ENCODE results near the gene GPR22. TPM values are rescaled to one million over a fixed set of nuclear protein-coding genes. Genes with fewer than 3 reads are reported as not detected.

GPR22 gene
- total RNA-seq, 1 donor from 2014 or later = not detected

DNA sequence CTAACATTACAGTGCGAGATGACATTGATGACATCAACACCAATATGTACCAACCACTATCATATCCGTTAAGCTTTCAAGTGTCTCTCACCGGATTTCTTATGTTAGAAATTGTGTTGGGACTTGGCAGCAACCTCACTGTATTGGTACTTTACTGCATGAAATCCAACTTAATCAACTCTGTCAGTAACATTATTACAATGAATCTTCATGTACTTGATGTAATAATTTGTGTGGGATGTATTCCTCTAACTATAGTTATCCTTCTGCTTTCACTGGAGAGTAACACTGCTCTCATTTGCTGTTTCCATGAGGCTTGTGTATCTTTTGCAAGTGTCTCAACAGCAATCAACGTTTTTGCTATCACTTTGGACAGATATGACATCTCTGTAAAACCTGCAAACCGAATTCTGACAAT is 4.3 kb downstream of the GPR22 start:
- DNase-seq (ENCODE audit: low read depth) = no peak

DNA sequence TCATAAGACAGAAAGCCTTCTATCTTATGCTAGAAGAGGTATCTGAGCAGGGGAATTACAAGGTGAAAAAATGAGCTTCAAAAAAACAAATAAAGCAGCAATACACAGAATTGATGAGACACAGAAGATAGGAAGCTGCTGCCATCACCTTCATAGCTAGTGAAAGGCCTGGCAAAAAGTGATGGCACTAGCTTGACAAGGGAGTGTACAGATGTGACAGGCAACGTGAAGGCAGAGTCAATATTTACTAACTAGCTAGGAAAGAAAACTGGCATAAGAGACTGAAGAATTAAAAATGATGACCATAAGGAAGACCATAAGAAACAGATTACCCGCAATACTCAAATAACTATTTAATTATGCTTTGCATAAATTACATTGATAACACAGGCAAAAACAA is 9.4 kb downstream of the GPR22 start:
- DNase-seq (ENCODE audit: low read depth) = no peak

DNA sequence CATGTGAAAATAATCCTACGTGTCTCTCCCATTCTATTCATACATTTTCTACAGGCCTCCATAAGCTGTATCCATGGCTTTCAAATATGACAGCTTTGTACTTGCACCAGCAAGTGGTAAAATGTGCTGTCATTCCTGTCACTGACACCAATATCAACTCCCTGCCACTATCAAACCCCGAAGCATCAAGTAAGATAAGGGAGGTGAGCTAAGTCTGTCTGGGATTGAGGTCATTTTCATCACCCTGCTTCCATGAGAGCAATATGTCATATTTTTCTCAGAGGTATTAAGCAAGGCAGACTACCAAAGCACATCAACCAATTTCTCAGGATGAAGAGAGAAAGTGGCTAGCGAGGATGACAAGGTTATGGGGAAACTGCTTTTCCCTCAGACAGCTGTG is 11.1 kb downstream of the GPR22 start:
- DNase-seq (ENCODE audit: low read depth) = no peak

DNA sequence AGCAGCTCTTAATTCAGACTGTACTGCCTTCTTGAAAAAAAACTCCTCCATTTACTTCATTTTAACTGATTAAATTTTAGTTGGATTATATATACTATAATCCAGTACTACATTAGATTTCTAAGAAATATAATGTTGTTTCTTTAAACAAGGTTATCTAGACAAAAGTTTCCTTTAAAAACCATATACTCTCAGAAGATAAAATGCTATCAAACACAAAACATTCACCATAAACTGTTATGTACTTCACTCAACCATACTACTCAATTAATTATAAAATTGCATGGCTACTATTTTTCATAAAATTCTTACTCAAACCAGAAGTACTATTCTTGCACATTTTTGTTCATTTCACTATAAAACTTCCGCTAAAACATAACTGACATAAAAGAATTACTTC is 12.7 kb downstream of the GPR22 start:
- DNase-seq (ENCODE audit: low read depth) = no peak

DNA sequence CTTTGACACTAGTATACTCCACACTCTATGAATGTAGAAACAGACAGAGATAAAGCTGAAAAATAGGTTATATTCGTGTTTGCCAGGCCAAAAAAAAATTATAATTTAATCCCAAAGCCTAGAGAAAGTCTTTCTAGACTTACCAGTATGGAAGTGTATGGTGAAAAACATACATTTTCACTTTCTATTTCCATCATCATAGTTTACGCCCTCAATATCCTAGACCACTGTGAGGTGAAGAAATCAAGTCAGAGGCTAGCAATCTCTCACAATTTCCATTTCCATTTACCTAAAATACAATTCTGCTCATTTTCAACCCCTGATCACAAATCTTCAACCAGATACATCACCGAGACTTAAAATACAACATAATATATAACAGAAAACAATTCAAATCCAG is 16.2 kb downstream of the GPR22 start:
- DNase-seq (ENCODE audit: low read depth) = no peak

DNA sequence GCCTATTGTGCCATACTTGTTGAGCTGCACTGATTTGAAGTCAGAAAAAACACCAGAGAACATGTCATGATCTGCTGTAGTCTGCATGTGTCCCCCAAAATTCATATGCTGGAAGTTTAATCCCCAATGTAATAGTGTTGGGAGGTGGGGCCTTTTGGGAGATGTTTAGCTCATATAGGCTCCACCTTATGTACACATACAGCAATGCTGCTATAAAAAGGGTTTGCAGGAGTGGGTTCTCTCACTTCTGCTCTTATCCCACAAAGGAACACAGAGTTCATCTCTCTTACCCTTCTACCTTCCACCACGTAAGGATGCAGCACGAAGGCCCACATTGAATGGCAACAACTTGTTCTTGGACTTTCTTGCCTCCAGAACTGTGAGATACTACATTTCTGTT is 23.0 kb downstream of the GPR22 start:
- no peak for DNase-seq (ENCODE audit: low read depth)

DNA sequence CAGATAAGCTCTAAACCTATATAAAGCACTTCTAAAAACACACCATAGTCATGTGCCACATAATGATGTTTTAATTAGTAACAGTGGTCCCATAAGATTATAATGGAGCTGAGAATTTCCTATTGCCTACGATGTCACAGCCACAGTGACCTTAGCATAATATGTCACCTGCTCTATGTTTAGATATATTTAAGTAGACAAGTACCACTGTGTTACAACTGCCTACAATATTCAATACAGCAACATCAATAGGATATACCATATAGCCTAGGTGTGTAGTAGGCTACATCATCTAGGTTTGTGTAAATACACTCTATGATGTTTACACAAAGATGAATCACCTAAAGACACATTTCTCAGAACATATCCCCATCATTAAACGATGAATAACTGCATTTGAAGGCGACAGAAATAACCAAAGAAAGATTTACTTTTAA is 24.5 kb downstream of the GPR22 start:
- no peak for DNase-seq (ENCODE audit: low read depth)

DNA sequence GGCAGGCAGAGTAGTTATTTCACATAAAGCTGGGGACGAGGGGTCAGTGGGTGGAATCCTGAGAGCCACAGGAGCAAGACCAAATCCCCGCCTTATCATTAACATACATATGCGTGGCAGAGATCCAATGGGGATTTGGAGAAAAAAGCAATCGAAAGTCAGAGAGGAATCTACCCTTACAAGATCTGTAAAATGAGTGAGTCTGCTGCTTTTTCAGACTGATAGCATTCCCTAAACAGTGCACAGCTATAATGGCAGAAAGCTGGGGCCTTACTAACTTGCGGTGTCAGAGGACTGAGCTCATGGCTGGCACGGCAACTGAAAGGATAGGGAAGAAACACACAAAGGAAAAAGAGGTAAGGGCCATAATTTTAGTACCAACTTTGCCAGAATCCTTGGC is 25.0 kb downstream of the GPR22 start:
- no peak for DNase-seq (ENCODE audit: low read depth)

DNA sequence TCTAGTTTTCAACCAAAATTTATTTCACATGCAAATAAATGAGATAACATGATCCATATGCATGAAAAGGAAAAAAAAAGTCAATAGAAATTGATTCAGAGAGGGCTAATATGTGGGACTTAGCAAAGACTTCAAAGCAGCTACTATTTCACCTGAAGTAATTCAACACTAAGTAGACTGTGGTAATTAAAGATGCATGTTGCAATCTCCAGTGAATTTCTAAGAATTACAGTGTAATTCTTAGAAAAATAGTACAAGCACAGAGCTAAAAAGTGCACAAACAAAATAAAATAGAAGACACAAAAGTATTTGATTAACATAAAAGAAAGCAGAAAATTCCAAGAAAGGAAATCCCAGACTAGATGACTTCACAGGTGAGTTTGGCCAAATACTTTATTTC is 25.7 kb downstream of the GPR22 start:
- no peak for DNase-seq (ENCODE audit: low read depth)

DNA sequence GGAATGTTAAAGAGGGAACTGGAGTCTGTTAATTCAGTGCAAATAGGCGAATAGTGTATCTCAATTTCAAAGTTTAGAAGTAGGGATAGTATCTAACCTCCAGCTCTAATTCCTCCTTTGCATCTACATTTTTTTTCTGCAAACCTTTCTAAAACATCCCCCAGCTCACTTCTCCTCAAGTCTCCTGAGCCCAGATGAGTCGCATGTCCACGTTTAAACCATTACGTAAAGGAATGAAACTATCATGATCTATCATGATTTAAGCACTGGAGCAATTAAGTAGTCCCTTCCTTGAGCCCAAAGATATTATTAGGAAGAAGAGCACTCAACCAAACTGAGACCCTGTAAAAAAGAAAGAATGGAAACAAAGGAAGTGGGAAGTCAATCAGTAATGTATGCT is 29.9 kb downstream of the GPR22 start:
- no peak for DNase-seq (ENCODE audit: low read depth)

DNA sequence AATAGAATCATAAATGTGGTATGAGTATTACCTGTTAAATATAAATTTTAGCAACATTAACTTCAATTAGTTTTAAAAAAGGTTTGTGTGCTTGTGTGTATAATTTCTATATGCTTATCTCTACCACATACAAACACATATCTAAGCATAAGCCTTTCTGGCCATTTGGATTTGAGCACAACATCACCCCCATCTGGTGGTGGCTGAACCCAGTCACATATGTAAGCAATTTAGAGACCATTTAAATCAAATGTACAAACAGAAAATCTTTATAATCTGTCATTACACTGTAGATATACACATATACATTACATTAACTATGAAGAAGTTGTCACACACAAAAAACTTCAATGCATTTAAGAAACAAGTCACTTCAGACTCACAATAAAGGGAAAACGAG is 31.7 kb downstream of the GPR22 start:
- DNase-seq (ENCODE audit: low read depth) = peak; percentile 32

DNA sequence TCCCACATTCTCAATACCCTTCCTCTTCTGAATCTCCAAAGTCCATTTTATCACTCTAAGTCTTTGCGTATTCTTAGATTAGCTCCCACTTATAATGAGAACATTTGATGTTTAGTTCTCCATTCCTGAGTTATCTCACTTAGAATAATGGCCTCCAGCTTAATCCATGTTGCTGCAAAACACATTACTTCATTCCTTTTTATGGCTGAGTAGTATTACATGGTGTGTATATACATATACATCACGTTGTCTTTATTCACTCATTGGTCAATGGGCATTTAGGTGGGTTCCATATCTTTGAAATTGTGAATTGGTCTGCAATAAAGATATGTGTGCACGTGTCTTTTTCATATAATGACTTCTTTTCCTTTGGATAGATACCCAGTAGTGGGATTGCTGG is 32.3 kb downstream of the GPR22 start:
- DNase-seq (ENCODE audit: low read depth) = no peak

DNA sequence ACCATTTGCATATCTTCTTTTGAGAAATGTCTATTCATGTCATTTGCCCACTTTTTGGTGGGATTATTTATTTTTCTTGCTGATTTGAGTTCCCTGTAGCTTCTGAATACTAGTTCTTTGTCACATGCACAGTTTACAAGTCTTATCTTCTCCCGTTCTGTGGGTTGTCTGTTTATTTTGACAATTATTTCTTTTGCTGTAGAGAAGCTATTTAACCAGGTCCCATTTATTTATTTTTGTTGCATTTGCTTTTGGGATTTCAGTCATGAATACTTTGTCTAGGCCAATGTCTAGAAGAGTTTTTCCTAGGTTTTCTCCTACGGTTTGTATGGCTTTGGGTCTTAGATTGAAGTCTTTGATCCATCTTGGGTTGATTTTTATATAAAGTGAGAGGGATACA is 32.9 kb downstream of the GPR22 start:
- no peak for DNase-seq (ENCODE audit: low read depth)

DNA sequence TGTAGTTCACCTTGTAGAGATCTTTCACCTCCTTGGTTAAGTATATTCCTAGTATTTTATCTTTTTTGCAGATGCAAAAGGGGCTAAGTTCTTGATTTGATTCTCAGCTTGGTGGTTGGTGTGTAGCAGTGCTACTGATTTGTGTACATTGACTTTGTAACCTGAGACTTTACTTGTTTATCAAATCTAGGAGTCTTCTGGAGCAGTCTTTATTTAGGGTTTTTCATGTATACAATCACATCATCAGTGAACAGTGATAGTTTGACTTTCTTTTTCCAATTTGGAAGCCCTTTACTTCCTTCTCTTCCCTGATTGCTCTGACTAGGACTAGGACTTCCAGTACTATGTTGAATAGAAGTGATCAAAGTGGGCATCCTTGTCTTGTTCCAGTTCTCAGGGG is 33.8 kb downstream of the GPR22 start:
- no peak for DNase-seq (ENCODE audit: low read depth)

DNA sequence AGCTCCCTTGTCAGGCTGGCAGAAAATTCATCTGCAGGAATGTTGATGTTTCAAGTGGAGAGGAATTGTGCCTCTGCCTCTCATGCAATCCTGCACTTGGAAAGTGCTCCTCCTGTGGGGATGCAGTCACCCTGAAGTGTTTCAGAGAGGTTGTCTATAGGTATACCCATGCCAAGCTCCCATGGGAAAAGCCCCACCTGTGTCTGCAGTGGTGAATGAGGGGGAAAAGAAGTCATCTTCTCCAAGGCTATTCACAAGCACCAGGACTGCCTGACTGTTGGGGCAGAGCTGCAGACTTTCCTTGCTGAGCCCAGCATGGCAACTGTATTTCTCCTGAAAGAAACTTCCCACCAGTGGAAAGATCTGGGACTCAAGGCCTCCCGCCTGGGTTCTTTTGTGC is 35.5 kb downstream of the GPR22 start:
- DNase-seq (ENCODE audit: low read depth) = no peak

DNA sequence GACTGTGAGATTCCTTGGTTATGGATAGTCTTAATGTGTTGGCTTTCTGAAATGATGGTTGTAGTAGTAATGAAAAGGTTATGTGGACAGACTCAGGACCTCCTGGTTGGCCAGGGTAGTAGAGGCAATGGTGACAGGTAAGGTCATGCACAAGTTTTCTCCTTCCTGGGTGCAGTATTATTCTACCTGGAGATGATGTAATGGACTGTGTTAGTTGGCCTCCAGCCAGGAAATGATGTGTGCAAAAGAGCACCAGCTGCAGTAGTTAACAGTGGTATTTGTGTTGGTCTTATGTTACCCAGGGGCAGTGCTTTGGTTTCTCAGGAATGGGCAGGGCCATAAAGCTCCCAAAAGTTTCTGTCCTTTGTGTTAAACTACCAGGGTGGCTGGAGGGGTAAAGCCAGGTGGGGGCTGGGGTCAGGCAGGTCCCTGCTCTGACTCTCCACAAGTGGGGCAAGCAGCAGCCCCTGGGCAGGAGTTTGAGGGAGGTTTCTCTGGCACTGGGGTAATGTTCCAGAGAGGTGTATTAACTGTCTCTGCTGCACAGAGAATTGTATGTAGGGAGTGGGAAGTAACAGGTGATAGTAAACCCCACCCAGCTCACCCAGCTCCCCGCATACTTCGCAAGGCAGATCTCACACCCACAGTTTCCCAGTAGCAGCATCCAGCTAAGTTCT is 36.3 kb downstream of the GPR22 start:
- peak; percentile 81 for DNase-seq (ENCODE audit: low read depth)

DNA sequence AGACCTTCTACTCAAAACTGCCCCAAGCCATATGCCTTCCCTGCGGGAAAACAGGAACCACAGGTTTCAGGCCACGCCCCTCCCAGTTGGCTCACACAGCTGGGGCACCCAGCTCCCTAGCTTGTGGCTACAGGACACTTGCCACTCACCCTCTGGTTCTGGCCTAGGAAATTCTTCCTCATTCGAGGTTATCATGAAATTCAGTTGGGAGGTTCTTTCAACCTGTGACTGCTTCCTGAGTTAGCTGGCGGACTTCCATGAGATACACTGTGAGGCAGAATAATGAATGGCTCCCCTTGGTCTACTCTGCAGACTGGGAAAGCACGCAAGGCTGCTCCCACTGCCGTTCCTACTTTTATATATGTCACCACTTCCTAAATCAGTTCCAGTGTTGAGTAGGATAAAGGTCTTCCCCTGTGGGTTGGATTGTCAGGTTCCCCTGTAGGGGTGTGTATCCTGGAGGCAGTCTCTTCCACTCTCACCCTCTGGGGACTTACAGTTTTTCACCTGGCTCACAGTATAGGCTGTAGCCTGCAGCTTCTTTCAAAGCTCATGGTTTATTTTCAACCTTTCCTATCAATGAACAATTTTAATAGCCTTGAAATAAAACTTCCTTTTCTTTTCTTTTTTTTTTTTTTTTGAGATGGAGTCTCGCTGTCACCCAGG is 37.0 kb downstream of the GPR22 start:
- DNase-seq (ENCODE audit: low read depth) = peak; percentile 86

Other genes with a start within 250 kb of the GPR22 start
- 51.4 and 69.9 TPM in 2 replicates for gene COG5, start 93.9 kb downstream of the GPR22 start, total RNA-seq
- 14.1 and 14.2 TPM in 2 replicates for gene DUS4L, start 93.9 kb downstream of the GPR22 start, total RNA-seq
- gene BCAP29, start 110.2 kb downstream of the GPR22 start, total RNA-seq = 152 and 181 TPM in 2 replicates
- gene SLC26A4, start 190.8 kb downstream of the GPR22 start, total RNA-seq = 3.1 and 7.3 TPM in 2 replicates